Effector memory CD4-positive, alpha-beta T cell (primary cell): Measurements from ENCODE around the gene ATP6V0D1.

ENCODE experiments used
- DNase-seq, 3 donors: peaks; one replicate each; pipeline ENCODE4 v3.0.0-alpha.2; 2020
- H3K27ac ChIP-seq: 2 replicates; pipeline ENCODE4 v1.7.0; 2013; ENCODE audit warnings: mild to moderate bottlenecking, low read length, moderate library complexity; ENCODE audit not compliant: insufficient read depth, poor library complexity, severe bottlenecking
- H3K27me3 ChIP-seq: replicated peaks from 2 replicates; pipeline ENCODE4 v1.7.0; 2013; ENCODE audit warnings: mild to moderate bottlenecking, low read length; ENCODE audit not compliant: insufficient read depth, control insufficient read depth, poor library complexity, severe bottlenecking
- H3K36me3 ChIP-seq: 2 replicates; pipeline ENCODE4 v1.7.0; 2013; ENCODE audit warnings: mild to moderate bottlenecking, low read length, moderate library complexity; ENCODE audit not compliant: control insufficient read depth, insufficient read depth
- H3K4me1 ChIP-seq: 2 replicates; pipeline ENCODE4 v1.7.0; 2013; ENCODE audit warnings: low read length, mild to moderate bottlenecking; ENCODE audit not compliant: control insufficient read depth, insufficient read depth, poor library complexity, severe bottlenecking
- H3K4me3 ChIP-seq: 2 replicates; pipeline ENCODE4 v1.7.0; 2013; ENCODE audit warnings: low read length, low read depth, mild to moderate bottlenecking; ENCODE audit not compliant: insufficient read depth, poor library complexity, severe bottlenecking
- H3K9me3 ChIP-seq: 2 replicates; pipeline ENCODE4 v1.7.0; 2013; ENCODE audit warnings: mild to moderate bottlenecking, low read length, moderate library complexity; ENCODE audit not compliant: control insufficient read depth

The ATP6V0D1 gene

GRCh38 chr16:67481561-67482232, 740 bp upstream of the ATP6V0D1 start:
- peak overlapping the region; percentile 98 for H3K27ac ChIP-seq
- peak in 2 of 3 donors; percentile 15 to 45 for DNase-seq
- no peaks in the 10 kb centered on the region for H3K27me3 ChIP-seq
- H3K36me3 ChIP-seq = peaks cover 7% of the 10 kb centered on the region
- peak overlapping the region; percentile 93 for H3K4me3 ChIP-seq
- H3K9me3 ChIP-seq = no peaks in the 10 kb centered on the region
- peaks cover 17% of the 10 kb centered on the region for H3K4me1 ChIP-seq

- peaks cover 17% of the 10 kb centered on the region for H3K4me1 ChIP-seq
- DNase-seq = no peak
- H3K27ac ChIP-seq = no peak overlapping the region
- no peaks in the 10 kb centered on the region for H3K9me3 ChIP-seq
- H3K4me3 ChIP-seq = no peak overlapping the region
- H3K27me3 ChIP-seq = no peaks in the 10 kb centered on the region
- no peaks in the 10 kb centered on the region for H3K36me3 ChIP-seq
Observed at GRCh38 chr16:67477960-67478554, 2.9 kb downstream of the ATP6V0D1 start.

GRCh38 chr16:67474551-67475455, 6.2 kb downstream of the ATP6V0D1 start:
- Histone ChIP-seq H3K27ac (no peak overlapping the region), H3K27me3 (no peaks in the 10 kb centered on the region), H3K4me1 (peaks cover 2% of the 10 kb centered on the region), H3K36me3 (no peaks in the 10 kb centered on the region), H3K4me3 (no peak overlapping the region), H3K9me3 (no peaks in the 10 kb centered on the region)
- no peak for DNase-seq

GRCh38 chr16:67471758-67472384, 9.1 kb downstream of the ATP6V0D1 start:
- no peaks in the 10 kb centered on the region for H3K36me3 ChIP-seq
- DNase-seq = no peak
- no peak overlapping the region for H3K27ac ChIP-seq
- H3K4me1 ChIP-seq = peaks cover 2% of the 10 kb centered on the region
- no peaks in the 10 kb centered on the region for H3K9me3 ChIP-seq
- no peaks in the 10 kb centered on the region for H3K27me3 ChIP-seq
- H3K4me3 ChIP-seq = no peak overlapping the region

- H3K27ac ChIP-seq = no peak overlapping the region
- peaks cover 2% of the 10 kb centered on the region for H3K4me1 ChIP-seq
- H3K4me3 ChIP-seq = no peak overlapping the region
- H3K27me3 ChIP-seq = no peaks in the 10 kb centered on the region
- H3K9me3 ChIP-seq = no peaks in the 10 kb centered on the region
- no peaks in the 10 kb centered on the region for H3K36me3 ChIP-seq
- no peak for DNase-seq
Observed at GRCh38 chr16:67470359-67470758, 10.6 kb downstream of the ATP6V0D1 start.

- H3K27ac ChIP-seq = no peak overlapping the region
- H3K4me1 ChIP-seq = peaks cover 2% of the 10 kb centered on the region
- no peaks in the 10 kb centered on the region for H3K36me3 ChIP-seq
- H3K9me3 ChIP-seq = no peaks in the 10 kb centered on the region
- DNase-seq = no peak
- no peak overlapping the region for H3K4me3 ChIP-seq
- no peaks in the 10 kb centered on the region for H3K27me3 ChIP-seq
Observed at GRCh38 chr16:67468731-67469130, 12.2 kb downstream of the ATP6V0D1 start.

GRCh38 chr16:67466581-67466980, 14.4 kb downstream of the ATP6V0D1 start:
- H3K4me3 ChIP-seq = no peak overlapping the region
- H3K27me3 ChIP-seq = no peaks in the 10 kb centered on the region
- H3K9me3 ChIP-seq = no peaks in the 10 kb centered on the region
- H3K27ac ChIP-seq = no peak overlapping the region
- H3K36me3 ChIP-seq = peaks cover 4% of the 10 kb centered on the region
- DNase-seq = no peak
- H3K4me1 ChIP-seq = peaks cover 2% of the 10 kb centered on the region

- Histone ChIP-seq H3K27me3 (no peaks in the 10 kb centered on the region), H3K27ac (no peak overlapping the region), H3K4me1 (no peaks in the 10 kb centered on the region), H3K4me3 (no peak overlapping the region), H3K36me3 (peaks cover 21% of the 10 kb centered on the region), H3K9me3 (no peaks in the 10 kb centered on the region)
- no peak for DNase-seq
Observed at GRCh38 chr16:67464565-67464964, 16.4 kb downstream of the ATP6V0D1 start.

GRCh38 chr16:67463691-67464090, 17.3 kb downstream of the ATP6V0D1 start:
- H3K4me3 ChIP-seq = no peak overlapping the region
- H3K27ac ChIP-seq = no peak overlapping the region
- no peaks in the 10 kb centered on the region for H3K27me3 ChIP-seq
- peaks cover 22% of the 10 kb centered on the region for H3K36me3 ChIP-seq
- no peaks in the 10 kb centered on the region for H3K9me3 ChIP-seq
- no peak for DNase-seq
- no peaks in the 10 kb centered on the region for H3K4me1 ChIP-seq
